Naive thymus-derived CD4-positive, alpha-beta T cell (primary cell): ENCODE results near the gene AGBL1. TPM values are rescaled to one million over a fixed set of nuclear protein-coding genes. Genes with fewer than 3 reads are reported as not detected.

Experiments used
- ATAC-seq: fragments of 150-1000 bp; cut with Tn5 transposase; 2 replicates; pipeline ENCODE4 v1.10.0; 2021; ENCODE audit warnings: mild to moderate bottlenecking, moderate library complexity
- CTCF ChIA-PET: fragments of 350-600 bp; sonication (Branson Sonifier 250); formaldehyde crosslinking; loops from one replicate; lab custom pipeline; 2021; ENCODE audit warnings: antibody characterized with exemption; lab: Charles Lee
- POLR2A ChIA-PET: fragments of 350-600 bp; sonication (Branson Sonifier 250); formaldehyde crosslinking; loops from one replicate; lab custom pipeline; 2021; ENCODE audit warnings: antibody characterized with exemption, inconsistent platforms; lab: Charles Lee
- DNase-seq, 9 donors: peaks; one replicate each; pipeline versions ENCODE4 v3.0.0 to v3.0.0-alpha.2; 2020 to 2022; ENCODE audit warnings: mixed read lengths in 1 of 9
- H3K27ac ChIP-seq: one replicate; pipeline ENCODE4 v1.7.0; 2013; ENCODE audit warnings: mild to moderate bottlenecking, low read depth, low read length, moderate library complexity
- H3K27me3 ChIP-seq, 2 donors: one replicate each; pipeline ENCODE4 v1.7.0; 2013; ENCODE audit warnings: low read length in 2 of 2, mild to moderate bottlenecking in 2 of 2, moderate library complexity in 2 of 2; ENCODE audit not compliant: control insufficient read depth in 2 of 2, insufficient read depth in 2 of 2
- H3K36me3 ChIP-seq, 3 experiments: 1 replicate in 2 of 3; 2 replicates in 1 of 3; pipeline ENCODE4 v1.7.0; 2013; ENCODE audit warnings: low read length in 3 of 3, mild to moderate bottlenecking in 3 of 3, moderate library complexity in 1 of 3; ENCODE audit not compliant: insufficient read depth in 3 of 3, control insufficient read depth in 2 of 3
- H3K4me1 ChIP-seq, 2 donors: one replicate each; pipeline ENCODE4 v1.7.0; 2013; ENCODE audit warnings: low read length in 2 of 2, mild to moderate bottlenecking in 2 of 2, moderate library complexity in 1 of 2; ENCODE audit not compliant: control insufficient read depth in 2 of 2, insufficient read depth in 2 of 2
- H3K4me3 ChIP-seq: 2 replicates; pipeline ENCODE4 v1.7.0; 2013; ENCODE audit warnings: mild to moderate bottlenecking, low read length
- H3K9me3 ChIP-seq, 3 experiments: 1 replicate in 2 of 3; 2 replicates in 1 of 3; pipeline ENCODE4 v1.7.0; 2013; ENCODE audit warnings: low read length in 3 of 3; ENCODE audit not compliant: control insufficient read depth in 2 of 3
- H3K27ac Mint-ChIP-seq, 9 donors: one replicate each; pipeline ENCODE4 v1.8.0; 2020 to 2022; ENCODE audit warnings: mixed read lengths in 9 of 9, mild to moderate bottlenecking in 8 of 9, moderate library complexity in 5 of 9, inconsistent platforms in 2 of 9
- H3K27me3 Mint-ChIP-seq, 5 donors: one replicate each; pipeline ENCODE4 v1.8.0; 2021 to 2022; ENCODE audit warnings: mixed read lengths in 5 of 5, mild to moderate bottlenecking in 1 of 5
- H3K36me3 Mint-ChIP-seq, 5 donors: one replicate each; pipeline ENCODE4 v1.8.0; 2020 to 2022; ENCODE audit warnings: mixed read lengths in 5 of 5, mild to moderate bottlenecking in 3 of 5, inconsistent platforms in 1 of 5
- H3K4me1 Mint-ChIP-seq, 7 donors: one replicate each; pipeline ENCODE4 v1.8.0; 2020 to 2022; ENCODE audit warnings: mixed read lengths in 7 of 7, mild to moderate bottlenecking in 3 of 7, inconsistent platforms in 1 of 7
- H3K4me3 Mint-ChIP-seq, 10 donors: one replicate each; pipeline ENCODE4 v1.8.0; 2020 to 2022; ENCODE audit warnings: mild to moderate bottlenecking in 10 of 10, mixed read lengths in 10 of 10, moderate library complexity in 6 of 10, inconsistent platforms in 2 of 10
- H3K9me3 Mint-ChIP-seq, 11 donors: one replicate each; pipeline ENCODE4 v1.8.0; 2020 to 2022; ENCODE audit warnings: mixed read lengths in 11 of 11, mild to moderate bottlenecking in 4 of 11, inconsistent platforms in 1 of 11, moderate library complexity in 1 of 11
- intact Hi-C, 2 donors: fragments of 100-400 bp; cut with micrococcal nuclease; formaldehyde crosslinking; loops; one replicate each; pipeline ENCODE4 v1.15.1; 2023
- polyA plus RNA-seq, 2 donors: library from polyadenylated mRNA; unstranded; fragments of 300-500 nt; fragmentation: Illumina TruSeq; gene quantifications; one replicate each; pipeline ENCODE4 v1.2.3, GENCODE V29; 2021
- total RNA-seq, 6 experiments: library from RNA in 5 of 6; stranded (reverse) in 5 of 6; gene quantifications; 1 replicate in 5 of 6; 2 replicates in 1 of 6; pipeline ENCODE4 v1.2.3 and lab custom pipeline; 2021 to 2026

Gene AGBL1
- total and polyA plus RNA-seq, 7 experiments from 2014 or later, result not detected

GRCh38 chr15:86773736-86774135, 694.1 kb downstream of the AGBL1 start:
- no peaks in the 10 kb centered on the region for H3K36me3 ChIP-seq

GRCh38 chr15:86776145-86776544, 696.5 kb downstream of the AGBL1 start:
- no peak for ATAC-seq
- Histone ChIP-seq H3K4me1 (no peaks in the 10 kb centered on the region), H3K27ac (no peak overlapping the region), H3K27me3 (no peaks in the 10 kb centered on the region), H3K4me3 (no peak overlapping the region), H3K36me3 (no peaks in the 10 kb centered on the region), H3K9me3 (no peaks in the 10 kb centered on the region)
- Mint-ChIP-seq H3K27ac (no peak overlapping the region), H3K36me3 (peaks cover 0 to 4% (median 0%) of the 10 kb centered on the region in 5 donors), H3K9me3 (peaks cover 0 to 19% (median 6%) of the 10 kb centered on the region in 11 donors), H3K27me3 (peaks cover 0 to under 1% (median 0%) of the 10 kb centered on the region in 5 donors), H3K4me1 (no peaks in the 10 kb centered on the region), H3K4me3 (no peak overlapping the region)
- intact Hi-C loops, result no loop called here
- POLR2A ChIA-PET, result no interaction called here
- no peak for DNase-seq
- CTCF ChIA-PET, result no interaction called here

More at GRCh38 chr15:86773736-86774135, 694.1 kb downstream of the AGBL1 start:
- Mint-ChIP-seq H3K36me3 (peaks cover 0 to 4% (median 0%) of the 10 kb centered on the region in 5 donors), H3K4me3 (no peak overlapping the region), H3K9me3 (peaks cover 0 to 11% (median 5%) of the 10 kb centered on the region in 11 donors), H3K27ac (no peak overlapping the region), H3K4me1 (no peaks in the 10 kb centered on the region), H3K27me3 (no peaks in the 10 kb centered on the region)
- H3K4me3 ChIP-seq, result no peak overlapping the region
- no peaks in the 10 kb centered on the region for H3K9me3 ChIP-seq
- intact Hi-C loops, result no loop called here
- ChIA-PET POLR2A (no interaction called here), CTCF (no interaction called here)
- H3K27me3 ChIP-seq, result no peaks in the 10 kb centered on the region
- H3K27ac ChIP-seq, result no peak overlapping the region
- DNase-seq (no peak), ATAC-seq (no peak)
- H3K4me1 ChIP-seq, result no peaks in the 10 kb centered on the region

GRCh38 chr15:86796521-86796920, 716.9 kb downstream of the AGBL1 start:
- H3K9me3 ChIP-seq, result no peaks in the 10 kb centered on the region
- no peaks in the 10 kb centered on the region for H3K36me3 ChIP-seq
- intact Hi-C loops, result no loop called here
- ChIA-PET CTCF (no interaction called here), POLR2A (no interaction called here)
- no peak overlapping the region for H3K27ac ChIP-seq
- no peaks in the 10 kb centered on the region for H3K4me1 ChIP-seq
- H3K36me3 Mint-ChIP-seq, result no peaks in the 10 kb centered on the region
- no peaks in the 10 kb centered on the region for H3K27me3 ChIP-seq
- DNase-seq, result no peak
- H3K27ac Mint-ChIP-seq, result no peak overlapping the region
- H3K27me3 Mint-ChIP-seq, result peaks cover 0 to 10% (median 4%) of the 10 kb centered on the region in 5 donors
- H3K9me3 Mint-ChIP-seq, result peaks cover 0 to 2% (median 0%) of the 10 kb centered on the region in 11 donors
- H3K4me3 Mint-ChIP-seq, result no peak overlapping the region
- H3K4me3 ChIP-seq, result no peak overlapping the region
- no peak for ATAC-seq
- H3K4me1 Mint-ChIP-seq, result no peaks in the 10 kb centered on the region

GRCh38 chr15:86797135-86797534, 717.5 kb downstream of the AGBL1 start:
- Mint-ChIP-seq H3K36me3 (no peaks in the 10 kb centered on the region), H3K9me3 (peaks cover 0 to 2% (median 0%) of the 10 kb centered on the region in 11 donors), H3K4me1 (no peaks in the 10 kb centered on the region), H3K4me3 (no peak overlapping the region), H3K27me3 (peaks cover 0 to 13% (median 4%) of the 10 kb centered on the region in 5 donors), H3K27ac (no peak overlapping the region)
- intact Hi-C loops, result no loop called here
- H3K27me3 ChIP-seq, result no peaks in the 10 kb centered on the region
- DNase-seq (no peak), ATAC-seq (no peak)
- ChIA-PET POLR2A (no interaction called here), CTCF (no interaction called here)
- no peak overlapping the region for H3K4me3 ChIP-seq
- H3K9me3 ChIP-seq, result no peaks in the 10 kb centered on the region
- H3K27ac ChIP-seq, result no peak overlapping the region
- no peaks in the 10 kb centered on the region for H3K36me3 ChIP-seq
- H3K4me1 ChIP-seq, result no peaks in the 10 kb centered on the region

GRCh38 chr15:86799226-86799625, 719.6 kb downstream of the AGBL1 start:
- DNase-seq, result no peak
- H3K9me3 Mint-ChIP-seq, result peaks cover 0 to 2% (median 0%) of the 10 kb centered on the region in 11 donors
- no peaks in the 10 kb centered on the region for H3K36me3 ChIP-seq
- no peaks in the 10 kb centered on the region for H3K9me3 ChIP-seq
- ATAC-seq, result no peak
- no peaks in the 10 kb centered on the region for H3K4me1 ChIP-seq
- H3K36me3 Mint-ChIP-seq, result no peaks in the 10 kb centered on the region
- CTCF ChIA-PET, result no interaction called here
- intact Hi-C loops, result no loop called here
- POLR2A ChIA-PET, result no interaction called here
- H3K27me3 ChIP-seq, result no peaks in the 10 kb centered on the region
- H3K27ac Mint-ChIP-seq, result no peak overlapping the region
- H3K4me1 Mint-ChIP-seq, result no peaks in the 10 kb centered on the region
- peaks cover 0 to 13% (median 4%) of the 10 kb centered on the region in 5 donors for H3K27me3 Mint-ChIP-seq
- H3K27ac ChIP-seq, result no peak overlapping the region
- H3K4me3 ChIP-seq, result no peak overlapping the region
- H3K4me3 Mint-ChIP-seq, result no peak overlapping the region

- DNase-seq (no peak), ATAC-seq (no peak)
- H3K36me3 ChIP-seq, result no peaks in the 10 kb centered on the region
- H3K4me3 ChIP-seq, result no peak overlapping the region
- Mint-ChIP-seq H3K27me3 (peaks cover 0 to 13% (median 7%) of the 10 kb centered on the region in 5 donors), H3K4me3 (no peak overlapping the region), H3K36me3 (no peaks in the 10 kb centered on the region), H3K27ac (no peak overlapping the region), H3K9me3 (peaks cover 0 to 2% (median 0%) of the 10 kb centered on the region in 11 donors), H3K4me1 (no peaks in the 10 kb centered on the region)
- no peaks in the 10 kb centered on the region for H3K9me3 ChIP-seq
- H3K4me1 ChIP-seq, result no peaks in the 10 kb centered on the region
- no peak overlapping the region for H3K27ac ChIP-seq
- ChIA-PET CTCF (no interaction called here), POLR2A (no interaction called here)
- intact Hi-C loops, result no loop called here
- H3K27me3 ChIP-seq, result no peaks in the 10 kb centered on the region
These were observed 722.6 kb downstream of the AGBL1 start for GRCh38 chr15:86802244-86802643.

GRCh38 chr15:86804406-86804805, 724.7 kb downstream of the AGBL1 start:
- Mint-ChIP-seq H3K4me3 (no peak overlapping the region), H3K4me1 (peaks cover 0 to 3% (median 0%) of the 10 kb centered on the region in 7 donors), H3K27ac (no peak overlapping the region), H3K9me3 (peaks cover 0 to 2% (median 0%) of the 10 kb centered on the region in 11 donors), H3K36me3 (no peaks in the 10 kb centered on the region), H3K27me3 (peaks cover 0 to 17% (median 14%) of the 10 kb centered on the region in 5 donors)
- no peaks in the 10 kb centered on the region for H3K27me3 ChIP-seq
- no peaks in the 10 kb centered on the region for H3K9me3 ChIP-seq
- no peak overlapping the region for H3K27ac ChIP-seq
- CTCF ChIA-PET, result no interaction called here
- H3K4me1 ChIP-seq, result no peaks in the 10 kb centered on the region
- DNase-seq (no peak), ATAC-seq (no peak)
- H3K36me3 ChIP-seq, result no peaks in the 10 kb centered on the region
- POLR2A ChIA-PET, result no interaction called here
- no peak overlapping the region for H3K4me3 ChIP-seq
- intact Hi-C loops, result no loop called here
